DOHH2 (cell line): ENCODE measurements around the gene TTLL10.

Experiments used
- H3F3A ChIP-seq: fragments of 200-600 bp; sonication (generic), shearing (Covaris generic); 2 replicates; pipeline ENCODE4 v1.6.0; 2016; ENCODE audit warnings: antibody characterized with exemption, mild to moderate bottlenecking; ENCODE audit not compliant: control insufficient read depth, insufficient read depth
- H3K27ac ChIP-seq: fragments of 200-600 bp; sonication (generic); 2 replicates; pipeline ENCODE4 v1.5.1; 2014; ENCODE audit warnings: low read depth, mild to moderate bottlenecking, low read length, moderate library complexity
- H3K27me3 ChIP-seq: fragments of 200-600 bp; sonication (generic); 2 replicates; pipeline ENCODE4 v1.6.1; 2014; ENCODE audit warnings: mild to moderate bottlenecking, low read length, mixed read lengths; ENCODE audit not compliant: control insufficient read depth
- H3K36me3 ChIP-seq: fragments of 200-600 bp; sonication (generic); 2 replicates; pipeline ENCODE4 v1.6.1; 2014; ENCODE audit warnings: mild to moderate bottlenecking, low read length, moderate library complexity, mixed read lengths; ENCODE audit not compliant: control insufficient read depth
- H3K4me1 ChIP-seq: fragments of 200-600 bp; sonication (generic); 2 replicates; pipeline ENCODE4 v1.6.1; 2014; ENCODE audit warnings: mild to moderate bottlenecking, low read length, mixed read lengths; ENCODE audit not compliant: control insufficient read depth
- H3K4me2 ChIP-seq: fragments of 200-600 bp; sonication (generic); 2 replicates; pipeline ENCODE4 v1.6.0; 2014; ENCODE audit warnings: mild to moderate bottlenecking, low read length, moderate library complexity
- H3K4me3 ChIP-seq: fragments of 200-600 bp; sonication (generic); 2 replicates; pipeline ENCODE4 v1.5.1; 2014; ENCODE audit warnings: mild to moderate bottlenecking, low read length, mixed read lengths
- H3K79me2 ChIP-seq: fragments of 200-600 bp; sonication (generic); 2 replicates; pipeline ENCODE4 v1.6.1; 2014; ENCODE audit warnings: mild to moderate bottlenecking, low read length, mixed read lengths; ENCODE audit not compliant: control insufficient read depth
- H3K9me2 ChIP-seq: fragments of 200-600 bp; sonication (generic); replicated peaks from 2 replicates; pipeline ENCODE4 v1.6.1; 2014; ENCODE audit warnings: mild to moderate bottlenecking, low read length, mixed read lengths; ENCODE audit not compliant: control insufficient read depth
- H3K9me3 ChIP-seq: fragments of 200-600 bp; sonication (generic); 2 replicates; pipeline ENCODE4 v1.6.1; 2014; ENCODE audit warnings: antibody characterized with exemption, low read length, mixed read lengths; ENCODE audit not compliant: control insufficient read depth, insufficient read depth
- H4K20me1 ChIP-seq: fragments of 200-600 bp; sonication (generic); 2 replicates; pipeline ENCODE4 v1.6.0; 2014; ENCODE audit warnings: low read depth, mild to moderate bottlenecking, antibody characterized with exemption, low read length, moderate library complexity; ENCODE audit not compliant: control insufficient read depth, insufficient read depth
- CTCF ChIP-seq: fragments of 200-600 bp; sonication (generic); IDR thresholded peaks from one replicate; pipeline ENCODE4 v1.5.1; 2014; ENCODE audit warnings: antibody characterized with exemption, mild to moderate bottlenecking, low read depth, low read length; ENCODE audit not compliant: poor library complexity, severe bottlenecking
- EZH2phosphoT487 ChIP-seq: fragments of 200-600 bp; sonication (generic); IDR thresholded peaks from 2 replicates; pipeline ENCODE4 v1.6.1; 2017; ENCODE audit warnings: borderline replicate concordance, mild to moderate bottlenecking, antibody characterized with exemption, low read length, moderate library complexity, mixed read lengths

TTLL10 gene

GRCh38 chr1:1221887-1222574 lies 48.4 kb downstream of the TTLL10 start:
- Histone ChIP-seq H3K4me3 (no peak overlapping the region), H3K9me2 (no peaks in the 10 kb centered on the region), H3K4me1 (no peaks in the 10 kb centered on the region), H3K79me2 (peaks cover 28% of the 10 kb centered on the region), H3F3A (no peaks in the 10 kb centered on the region), H3K27ac (no peak overlapping the region), H3K27me3 (no peaks in the 10 kb centered on the region), H3K36me3 (peaks cover 70% of the 10 kb centered on the region), H3K9me3 (no peaks in the 10 kb centered on the region), H3K4me2 (no peak overlapping the region), H4K20me1 (no peaks in the 10 kb centered on the region)
- TF ChIP-seq CTCF (no peak), EZH2phosphoT487 (no peak)

- H3K36me3 ChIP-seq: peaks cover 74% of the 10 kb centered on the region
- TF ChIP-seq CTCF (no peak), EZH2phosphoT487 (no peak)
These were observed 49.0 kb downstream of the TTLL10 start for GRCh38 chr1:1222575-1223225.

GRCh38 chr1:1223321-1223720 lies 49.6 kb downstream of the TTLL10 start:
- no peaks in the 10 kb centered on the region for H4K20me1 ChIP-seq
- peaks cover 75% of the 10 kb centered on the region for H3K36me3 ChIP-seq
- H3K27ac ChIP-seq: no peak overlapping the region

More at GRCh38 chr1:1222575-1223225, 49.0 kb downstream of the TTLL10 start:
- no peak overlapping the region for H3K4me2 ChIP-seq
- H3F3A ChIP-seq: no peaks in the 10 kb centered on the region
- H3K9me2 ChIP-seq: no peaks in the 10 kb centered on the region
- no peaks in the 10 kb centered on the region for H3K27me3 ChIP-seq
- no peak overlapping the region for H3K4me3 ChIP-seq
- H4K20me1 ChIP-seq: no peaks in the 10 kb centered on the region
- no peaks in the 10 kb centered on the region for H3K4me1 ChIP-seq
- H3K27ac ChIP-seq: no peak overlapping the region
- peaks cover 34% of the 10 kb centered on the region for H3K79me2 ChIP-seq
- H3K9me3 ChIP-seq: no peaks in the 10 kb centered on the region

More at GRCh38 chr1:1223321-1223720, 49.6 kb downstream of the TTLL10 start:
- H3K4me1 ChIP-seq: no peaks in the 10 kb centered on the region
- H3K4me3 ChIP-seq: no peak overlapping the region
- no peak overlapping the region for H3K4me2 ChIP-seq
- H3F3A ChIP-seq: no peaks in the 10 kb centered on the region
- H3K9me2 ChIP-seq: no peaks in the 10 kb centered on the region
- no peaks in the 10 kb centered on the region for H3K27me3 ChIP-seq
- no peaks in the 10 kb centered on the region for H3K9me3 ChIP-seq
- peaks cover 40% of the 10 kb centered on the region for H3K79me2 ChIP-seq
- TF ChIP-seq EZH2phosphoT487 (no peak), CTCF (no peak)
